Lower leg skin (tissue), 4 donors: Measurements from ENCODE around the gene ARHGAP33. TPM values are rescaled to one million over a fixed set of nuclear protein-coding genes. Genes with fewer than 3 reads are reported as not detected.
"Not testable (repeated sequence)": the region's sequence is repeated elsewhere in the genome, so short reads cannot be mapped to it uniquely, and the experiment has no call there.

Experiments
- DNase-seq, 2 donors: peaks; one replicate each; pipeline ENCODE4 v3.0.0-alpha.2; 2019; ENCODE audit warnings: low spot score in 2 of 2
- H3K4me3 ChIP-seq: fragments of 200-600 bp; sonication (generic); 2 replicates; pipeline ENCODE4 v1.5.1; 2017; ENCODE audit warnings: mild to moderate bottlenecking, low read depth; ENCODE audit not compliant: poor library complexity, severe bottlenecking
- CTCF ChIP-seq, 3 donors: fragments of 450-650 bp; IDR thresholded peaks; one replicate each; pipeline ENCODE4 v1.5.1; 2016; ENCODE audit warnings: antibody characterized with exemption in 3 of 3, mild to moderate bottlenecking in 3 of 3, moderate library complexity in 2 of 3
- POLR2A ChIP-seq, 2 donors: fragments of 450-650 bp; IDR thresholded peaks; one replicate each; pipeline ENCODE4 v1.6.1; 2016 to 2017; ENCODE audit warnings: antibody characterized with exemption in 2 of 2, mild to moderate bottlenecking in 1 of 2, moderate library complexity in 1 of 2
- WGBS, 2 donors: methylation state at CpG; one replicate each; pipeline ENCODE4 v1.1.5; 2018; 5-methylcytosine and 5-hydroxymethylcytosine counted together
- intact Hi-C: fragments of 100-400 bp; cut with DNase I; formaldehyde crosslinking; loops from one replicate; pipeline ENCODE4 v1.15.0; 2023; ENCODE audit warnings: low total_unique reads
- total RNA-seq, 4 donors: library from RNA; depleted of rRNA; stranded (reverse); fragments of >200 nt; gene quantifications; one replicate each; pipeline ENCODE4 v1.1.0, GENCODE V29; 2016

ARHGAP33 gene
- total RNA-seq, 4 donors from 2014 or later, result 3.6 to 25.7 (median 13.8) TPM

GRCh38 chr19:35792888-35793287 lies 17.5 kb downstream of the ARHGAP33 start:
- no peak overlapping the region for H3K4me3 ChIP-seq
- no peak for DNase-seq
- WGBS, 2 donors, result 59 to 75% methylated on average over 8 of the region's 8 CpGs
- TF ChIP-seq POLR2A (IDR thresholded peaks at IDR 0.05) (no peak), CTCF (IDR thresholded peaks at IDR 0.05) (no peak)
- intact Hi-C loops, result loop anchor here (5.0 kb wide), 1 partner anchor 604 kb away; no protein-coding TSS in a partner anchor

- intact Hi-C loops, result loop anchor here (5.0 kb wide), 1 partner anchor 604 kb away; no protein-coding TSS in a partner anchor
- TF ChIP-seq POLR2A (IDR thresholded peaks at IDR 0.05), result no peak
- no peak for TF ChIP-seq CTCF (IDR thresholded peaks at IDR 0.05)
- no peak for DNase-seq
- WGBS, 2 donors, result 60 to 64% methylated on average over 7 of the region's 7 CpGs
- no peak overlapping the region for H3K4me3 ChIP-seq
These were observed 18.2 kb downstream of the ARHGAP33 start for GRCh38 chr19:35793381-35794165.

GRCh38 chr19:35795564-35795963 lies 20.2 kb downstream of the ARHGAP33 start:
- WGBS, 2 donors, result 75 to 76% methylated on average over 1 of the region's 1 CpG
- H3K4me3 ChIP-seq, intact Hi-C loops, DNase-seq: not testable (repeated sequence)

GRCh38 chr19:35796645-35797542 lies 21.5 kb downstream of the ARHGAP33 start:
- intact Hi-C loops, result no loop called here
- H3K4me3 ChIP-seq, result no peak overlapping the region
- no peak for TF ChIP-seq POLR2A (IDR thresholded peaks at IDR 0.05)
- TF ChIP-seq CTCF (IDR thresholded peaks at IDR 0.05), result no peak
- 14 to 17% methylated on average over 38 to 39 of the region's 39 CpGs for WGBS, 2 donors
- DNase-seq, result no peak

- no peak overlapping the region for H3K4me3 ChIP-seq
- 4% methylated on average over 15 of the region's 15 CpGs for WGBS, 2 donors
- no peak for DNase-seq
- TF ChIP-seq POLR2A (IDR thresholded peaks at IDR 0.05) (no peak), CTCF (IDR thresholded peaks at IDR 0.05) (no peak)
- intact Hi-C loops, result no loop called here
These were observed 22.3 kb downstream of the ARHGAP33 start for GRCh38 chr19:35797663-35798062.

- H3K4me3 ChIP-seq, result no peak overlapping the region
- TF ChIP-seq CTCF (IDR thresholded peaks at IDR 0.05), result no peak
- TF ChIP-seq POLR2A (IDR thresholded peaks at IDR 0.05), result no peak
- 52 to 56% methylated on average over 3 of the region's 3 CpGs for WGBS, 2 donors
- intact Hi-C loops, result no loop called here
- DNase-seq, result no peak
These were observed 26.5 kb downstream of the ARHGAP33 start for GRCh38 chr19:35801828-35802227.
